ENCODE data around the gene NUDT3.
A peak's percentile ranks its signal among the peaks of the same experiment; 100 is the strongest.

NUDT3 gene

DNA sequence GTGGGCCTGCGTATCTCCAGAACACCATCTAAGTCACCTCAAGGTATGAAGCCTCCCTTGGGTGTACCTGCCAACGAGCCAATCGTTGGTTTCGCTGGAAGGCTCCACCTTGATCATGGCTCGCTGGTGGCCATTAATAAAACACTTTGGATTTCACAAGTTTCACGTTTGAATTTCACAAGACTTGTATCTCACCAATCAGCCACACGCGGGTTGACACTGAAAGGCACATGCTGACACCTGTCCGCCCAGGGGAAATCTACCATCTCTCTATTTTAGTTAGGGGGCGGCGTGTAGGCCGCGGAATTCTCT is 156.4 kb downstream of the NUDT3 start:
- DNase-seq, result no peak

DNA sequence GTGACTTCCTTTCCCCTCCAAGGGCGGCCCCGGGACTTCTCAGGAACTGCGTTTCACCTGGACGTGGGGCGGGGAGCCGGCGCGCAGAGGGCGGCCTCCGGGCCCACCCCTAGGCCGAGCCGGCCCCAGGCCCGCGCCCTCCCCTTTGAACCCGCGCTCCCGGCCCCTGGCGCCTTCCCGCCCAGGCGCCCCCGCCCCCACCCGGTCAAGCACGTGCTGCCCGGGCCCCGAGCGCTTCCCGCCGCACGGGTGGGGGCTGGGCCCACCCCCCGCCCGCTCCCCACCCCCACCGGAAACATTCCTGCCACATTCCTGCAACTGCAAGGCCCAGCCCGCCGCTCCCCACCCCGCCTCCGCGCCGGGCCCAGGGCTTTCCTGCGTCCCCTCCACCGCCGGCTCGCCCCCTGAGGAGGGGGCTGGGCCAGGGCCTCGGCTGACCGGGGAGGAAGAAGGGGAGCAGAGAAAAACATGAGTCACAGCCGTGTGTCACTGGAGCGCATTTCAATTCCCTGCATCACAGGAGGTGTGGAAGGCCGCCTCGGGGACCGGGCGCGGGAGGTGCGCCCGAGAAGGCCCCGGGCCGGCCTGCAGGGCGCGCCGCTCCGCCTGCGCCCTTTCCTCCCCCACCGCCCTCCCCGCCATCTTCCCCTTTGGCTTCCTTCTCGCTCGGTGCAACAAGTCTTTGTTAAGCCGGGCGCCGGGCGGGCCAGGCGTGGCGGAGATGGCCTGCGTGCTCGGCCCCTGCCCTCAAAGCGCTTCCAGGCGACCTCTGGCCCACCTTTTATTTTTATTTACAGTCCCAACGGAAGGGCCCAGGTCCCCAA is 156.9 kb downstream of the NUDT3 start:
- DNase-seq, result peak; percentile 10

DNA sequence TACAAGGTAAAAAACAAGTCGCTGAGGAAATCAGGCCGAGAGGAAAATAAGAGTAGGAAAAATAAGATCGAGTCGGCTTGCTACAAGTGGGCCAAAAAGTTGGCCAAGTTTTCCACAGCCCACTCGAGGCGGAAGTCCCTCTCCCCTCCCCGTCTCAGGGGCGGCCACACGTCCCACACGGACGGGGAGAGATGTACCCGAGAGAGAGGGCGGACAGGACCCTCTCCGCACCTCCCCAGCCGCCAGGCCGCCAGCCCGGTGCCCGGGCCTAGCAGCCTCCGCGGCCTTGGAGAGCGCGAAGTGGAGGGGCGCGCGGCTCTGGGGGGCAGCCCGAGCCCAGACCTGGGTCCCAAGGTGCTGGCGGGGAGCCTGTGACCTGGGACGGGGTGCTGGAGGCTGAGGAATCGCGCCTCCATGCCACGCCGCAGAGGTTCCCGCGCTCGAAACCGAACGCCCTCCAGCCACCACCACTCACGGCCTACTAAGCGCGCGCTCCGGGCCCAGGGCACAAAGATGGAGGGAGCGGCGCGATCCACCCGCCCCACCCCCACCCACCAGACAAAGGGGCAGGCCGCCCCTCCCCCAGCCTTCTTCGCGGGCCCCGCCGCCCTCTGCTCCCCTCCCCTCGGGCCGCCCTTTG is 157.7 kb downstream of the NUDT3 start:
- DNase-seq, result no peak

DNA sequence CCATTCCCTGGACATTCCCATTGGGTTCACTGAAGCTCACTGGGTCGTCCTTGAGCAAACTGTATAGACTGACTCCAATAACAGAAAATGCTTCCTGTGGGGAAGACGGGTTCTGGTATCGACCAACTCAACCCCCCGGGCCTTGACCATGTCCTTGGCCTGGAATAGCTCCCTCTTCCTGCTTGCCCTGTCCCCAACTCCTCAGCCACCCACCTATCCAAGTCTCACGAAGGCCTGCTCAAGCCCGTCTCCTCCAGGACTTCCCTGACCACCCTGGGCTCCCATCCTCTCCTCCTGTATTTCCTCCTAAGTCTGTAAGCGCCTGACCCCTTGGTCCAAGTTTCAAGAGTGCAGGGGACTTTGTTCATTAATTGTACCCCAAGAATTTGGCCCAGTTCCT is 158.6 kb downstream of the NUDT3 start:
- no peak for DNase-seq

DNA sequence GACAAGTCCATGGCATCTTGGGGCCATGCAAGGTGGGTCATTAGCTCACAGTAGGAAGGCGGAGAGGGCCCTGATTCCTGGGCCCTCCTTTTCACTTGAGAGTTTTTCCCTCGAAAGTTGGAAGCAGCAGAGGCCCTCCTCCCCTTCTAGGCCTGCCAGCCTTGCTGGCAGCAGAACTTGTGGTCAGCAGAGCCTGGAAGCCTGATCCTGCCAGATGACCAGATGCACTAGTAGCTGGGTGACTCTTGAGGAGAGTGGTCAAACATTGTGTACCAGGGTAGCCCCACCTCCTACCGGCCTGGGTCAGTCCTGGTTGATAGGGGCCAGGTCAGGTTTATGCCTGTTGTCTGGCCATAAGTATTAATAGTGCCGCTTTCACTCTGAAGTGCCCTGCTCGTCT is 159.6 kb downstream of the NUDT3 start:
- DNase-seq, result no peak

DNA sequence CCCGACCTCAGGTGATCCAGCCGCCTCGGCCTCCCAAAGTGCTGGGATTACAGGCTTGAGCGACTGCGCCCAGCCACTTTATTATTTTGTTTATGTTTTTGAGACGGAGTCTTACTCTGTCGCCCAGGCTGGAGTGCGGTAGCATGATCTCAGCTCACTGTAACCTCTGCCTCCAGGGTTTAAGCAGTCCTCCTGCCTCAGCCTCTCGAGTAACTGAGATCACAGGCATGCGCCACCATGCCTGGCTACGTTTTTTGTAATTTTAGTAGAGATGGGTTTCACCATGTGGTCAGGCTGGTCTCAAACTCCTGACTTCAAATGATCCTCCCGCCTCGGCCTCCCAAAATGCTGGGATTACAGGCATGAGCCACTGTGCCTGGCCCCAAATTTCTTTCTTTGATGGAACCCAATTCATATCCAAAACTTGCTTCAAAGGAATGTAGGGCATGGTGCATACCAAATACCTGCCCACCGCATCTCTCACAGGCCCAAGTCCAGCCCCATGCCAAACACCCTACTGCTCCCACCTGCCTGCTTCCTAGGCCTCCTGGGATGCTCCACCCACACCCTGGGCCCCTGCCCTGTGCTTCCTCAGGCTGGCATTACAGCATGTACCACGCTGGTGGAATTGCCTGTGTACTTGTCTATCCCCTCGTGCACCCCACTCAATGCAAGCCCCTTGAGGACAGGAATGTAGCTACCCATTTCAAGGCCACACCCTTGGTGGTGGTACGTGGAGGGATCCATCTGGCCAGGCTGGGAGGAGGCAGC is 160.7 kb downstream of the NUDT3 start:
- DNase-seq, result no peak

DNA sequence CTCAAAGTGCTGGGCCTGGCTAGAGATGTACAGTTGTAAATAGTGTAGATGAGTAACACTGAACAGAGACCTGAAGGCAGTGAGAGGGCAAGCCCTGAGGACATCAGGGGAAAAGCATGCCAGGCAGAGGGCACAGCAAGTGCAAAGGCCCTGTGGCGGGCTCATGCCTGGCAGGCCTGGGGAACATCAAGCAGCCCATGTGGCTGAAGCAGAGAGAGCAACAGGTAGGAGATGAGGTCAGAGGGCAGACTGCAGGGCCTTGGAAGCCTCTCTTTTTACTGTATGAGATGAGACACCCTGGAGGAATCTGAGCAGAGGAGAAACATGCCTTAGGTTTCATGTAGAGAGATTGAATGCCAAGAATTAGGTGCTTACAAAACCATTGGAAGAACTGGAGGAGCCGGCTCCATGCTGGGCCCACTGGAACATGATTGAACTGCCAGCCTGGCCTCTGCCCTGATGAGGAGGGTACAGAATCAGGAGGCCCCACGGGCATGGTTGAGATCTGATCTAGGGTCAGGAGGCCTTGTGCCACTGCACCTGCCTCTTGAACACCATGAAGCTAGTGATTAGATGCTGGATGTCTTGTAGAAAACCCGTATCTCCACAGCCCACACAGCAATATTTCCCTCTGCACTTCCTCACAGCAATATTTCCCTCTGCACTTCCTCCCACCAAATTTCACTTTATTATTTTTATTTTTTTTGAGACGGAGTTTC is 161.7 kb downstream of the NUDT3 start:
- no peak for DNase-seq

DNA sequence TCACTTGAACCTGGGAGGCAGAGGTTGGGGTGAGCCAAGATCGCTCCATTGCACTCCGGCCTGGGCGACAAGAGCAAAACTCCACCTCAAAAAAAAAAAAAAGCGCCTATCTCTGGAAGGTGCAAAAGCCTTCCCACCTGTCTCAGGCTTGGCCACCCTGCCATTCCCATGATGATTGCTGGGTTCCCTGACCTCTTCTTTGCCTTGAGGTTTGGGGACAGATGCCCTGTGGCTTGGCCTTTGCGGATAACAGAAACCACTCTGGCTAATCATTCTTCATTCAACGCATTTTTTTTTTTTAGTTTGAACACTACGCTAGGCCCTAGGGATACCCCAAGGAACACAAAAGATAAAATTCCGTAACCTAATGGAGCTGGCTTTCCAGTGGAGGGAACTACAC is 162.6 kb downstream of the NUDT3 start:
- DNase-seq, result no peak

Measured in NCI-H774 (cell line).